Testis (tissue), 3 donors: ENCODE data around the gene ACTMAP. TPM values are rescaled to one million over a fixed set of nuclear protein-coding genes. Genes with fewer than 3 reads are reported as not detected.

Source experiments
- DNase-seq: peaks from one replicate; pipeline ENCODE4 v3.0.0-alpha.2; 2019
- H3K27ac ChIP-seq, 2 donors: fragments of 200-600 bp; sonication (generic); one replicate each; pipeline ENCODE4 v1.5.1; 2019
- H3K27me3 ChIP-seq: fragments of 200-600 bp; sonication (generic); one replicate; pipeline ENCODE4 v1.5.1; 2019
- H3K36me3 ChIP-seq: fragments of 200-600 bp; sonication (generic); one replicate; pipeline ENCODE4 v1.5.1; 2017; ENCODE audit warnings: low read depth; ENCODE audit errors: missing control alignments
- H3K4me1 ChIP-seq: fragments of 200-600 bp; sonication (generic); one replicate; pipeline ENCODE4 v1.5.1; 2019
- H3K4me3 ChIP-seq, 2 donors: fragments of 200-600 bp; sonication (generic); one replicate each; pipeline ENCODE4 v1.5.1; 2017 to 2019
- H3K9me3 ChIP-seq: fragments of 200-600 bp; sonication (generic); one replicate; pipeline ENCODE4 v1.5.1; 2017
- CTCF ChIP-seq, 3 experiments: fragments of 450-650 bp in 2 of 3; fragments of 200-600 bp in 1 of 3; sonication (generic) in 1 of 3; IDR thresholded peaks; one replicate each; pipeline ENCODE4 v1.5.1; 2016 to 2019; ENCODE audit warnings: antibody characterized with exemption in 3 of 3, mild to moderate bottlenecking in 2 of 3, moderate library complexity in 1 of 3
- POLR2A ChIP-seq: fragments of 450-650 bp; IDR thresholded peaks from one replicate; pipeline ENCODE4 v1.6.1; 2017; ENCODE audit warnings: antibody characterized with exemption, mild to moderate bottlenecking, moderate library complexity
- WGBS, 2 donors: methylation state at CpG; one replicate each; pipeline ENCODE4 v1.1.5; 2018; 5-methylcytosine and 5-hydroxymethylcytosine counted together
- intact Hi-C: fragments of 100-400 bp; cut with DNase I; formaldehyde crosslinking; loops from one replicate; pipeline ENCODE4 v1.15.1; 2023; ENCODE audit warnings: low total_unique reads
- polyA plus RNA-seq: library from polyadenylated mRNA; stranded (reverse); fragments of 350-450 nt; fragmentation: Illumina TruSeq; extraction: RNeasy Lipid Tissue Mini Kit (QIAGEN cat#74804); gene quantifications from one replicate; pipeline ENCODE4 v1.2.3, GENCODE V29; 2014; ENCODE audit warnings: low read depth, low replicate concordance; ENCODE audit not compliant: insufficient read depth
- total RNA-seq, 2 donors: library from RNA; depleted of rRNA; stranded (reverse); fragments of >200 nt; gene quantifications; one replicate each; pipeline ENCODE4 v1.2.3, GENCODE V29; 2016

ACTMAP gene
- total and polyA plus RNA-seq, 3 donors from 2014 or later = 14.8 to 21.5 (median 17.7) TPM

GRCh38 chr19:40797963-40798682, 47.8 kb upstream of the ACTMAP start:
- no peaks in the 10 kb centered on the region for H3K9me3 ChIP-seq
- H3K27me3 ChIP-seq = no peaks in the 10 kb centered on the region
- TF ChIP-seq POLR2A (no peak), CTCF (IDR thresholded peaks at IDR 0.05) (peak; percentile 38 to 44 (median 39))
- no peaks in the 10 kb centered on the region for H3K36me3 ChIP-seq
- 5 to 6% methylated on average over 22 to 28 of the region's 28 CpGs for WGBS, 2 donors
- peak overlapping the region; percentile 71 to 89 for H3K4me3 ChIP-seq
- peak overlapping the region; percentile 83 to 95 for H3K27ac ChIP-seq
- intact Hi-C loops = no loop called here
- H3K4me1 ChIP-seq = peaks cover 27% of the 10 kb centered on the region
- DNase-seq = peak; percentile 82

- Histone ChIP-seq H3K4me1 (peaks cover 19% of the 10 kb centered on the region), H3K27ac (peak overlapping the region; percentile 6 to 95), H3K27me3 (no peaks in the 10 kb centered on the region), H3K9me3 (no peaks in the 10 kb centered on the region), H3K36me3 (no peaks in the 10 kb centered on the region), H3K4me3 (peak overlapping the region in 1 of 2 donors; percentile 71)
- WGBS, 2 donors = 87 to 92% methylated on average over 13 to 14 of the region's 14 CpGs
- intact Hi-C loops = no loop called here
- TF ChIP-seq CTCF (IDR thresholded peaks at IDR 0.05) (no peak), POLR2A (no peak)
- no peak for DNase-seq
These were observed 47.1 kb upstream of the ACTMAP start for GRCh38 chr19:40797166-40797962.

GRCh38 chr19:40791996-40792395, 41.7 kb upstream of the ACTMAP start:
- H3K9me3 ChIP-seq = no peaks in the 10 kb centered on the region
- no peaks in the 10 kb centered on the region for H3K36me3 ChIP-seq
- intact Hi-C loops = no loop called here
- H3K4me1 ChIP-seq = no peaks in the 10 kb centered on the region
- TF ChIP-seq CTCF (IDR thresholded peaks at IDR 0.05) (no peak), POLR2A (no peak)
- no peaks in the 10 kb centered on the region for H3K27me3 ChIP-seq
- 81 to 84% methylated on average over 3 of the region's 3 CpGs for WGBS, 2 donors
- no peak overlapping the region for H3K27ac ChIP-seq
- no peak for DNase-seq
- no peak overlapping the region for H3K4me3 ChIP-seq

- Histone ChIP-seq H3K27ac (no peak overlapping the region), H3K9me3 (no peaks in the 10 kb centered on the region), H3K4me3 (no peak overlapping the region), H3K4me1 (no peaks in the 10 kb centered on the region), H3K27me3 (no peaks in the 10 kb centered on the region), H3K36me3 (no peaks in the 10 kb centered on the region)
- intact Hi-C loops = no loop called here
- no peak for DNase-seq
- TF ChIP-seq POLR2A = no peak
- no peak for TF ChIP-seq CTCF (IDR thresholded peaks at IDR 0.05)
- 82 to 90% methylated on average over 7 of the region's 7 CpGs for WGBS, 2 donors
These were observed 41.1 kb upstream of the ACTMAP start for GRCh38 chr19:40791349-40791748.
